ENCODE measurements around the gene PDZRN3. TPM values are rescaled to one million over a fixed set of nuclear protein-coding genes. Genes with fewer than 3 reads are reported as not detected.
A peak's percentile ranks its signal among the peaks of the same experiment; 100 is the strongest.

PDZRN3 gene
- total RNA-seq, 4 donors from 2014 or later: 13.3 to 81.7 (median 19.7) TPM

GRCh38 chr3:73384091-73384906, 240.4 kb downstream of the PDZRN3 start:
- no peaks in the 10 kb centered on the region for H3K27me3 ChIP-seq
- H3K4me1 ChIP-seq: no peaks in the 10 kb centered on the region
- no peak overlapping the region for H3K4me3 ChIP-seq
- H3K27ac ChIP-seq: no peak overlapping the region
- TF ChIP-seq POLR2A (IDR thresholded peaks at IDR 0.05) (no peak), CTCF (IDR thresholded peaks at IDR 0.05) (no peak)
- peaks cover 0 to 22% (median 0%) of the 10 kb centered on the region in 3 donors for H3K36me3 ChIP-seq
- no peak for DNase-seq
- H3K9me3 ChIP-seq: no peaks in the 10 kb centered on the region

- DNase-seq: no peak
- Histone ChIP-seq H3K27me3 (no peaks in the 10 kb centered on the region), H3K4me3 (no peak overlapping the region), H3K9me3 (no peaks in the 10 kb centered on the region), H3K36me3 (peaks cover 0 to 22% (median 0%) of the 10 kb centered on the region in 3 donors), H3K27ac (no peak overlapping the region), H3K4me1 (no peaks in the 10 kb centered on the region)
- TF ChIP-seq POLR2A (IDR thresholded peaks at IDR 0.05) (no peak), CTCF (IDR thresholded peaks at IDR 0.05) (no peak)
Measured at GRCh38 chr3:73383470-73384049, 241.2 kb downstream of the PDZRN3 start.

- Histone ChIP-seq H3K27me3 (no peaks in the 10 kb centered on the region), H3K36me3 (peaks cover 0 to 13% (median 0%) of the 10 kb centered on the region in 3 donors), H3K4me1 (no peaks in the 10 kb centered on the region), H3K27ac (no peak overlapping the region), H3K9me3 (no peaks in the 10 kb centered on the region), H3K4me3 (no peak overlapping the region)
- TF ChIP-seq POLR2A (IDR thresholded peaks at IDR 0.05) (no peak), CTCF (IDR thresholded peaks at IDR 0.05) (no peak)
- no peak for DNase-seq
Measured at GRCh38 chr3:73381551-73381950, 243.2 kb downstream of the PDZRN3 start.

GRCh38 chr3:73380735-73381532, 243.8 kb downstream of the PDZRN3 start:
- peaks cover 0 to 13% (median 0%) of the 10 kb centered on the region in 3 donors for H3K36me3 ChIP-seq
- no peak for DNase-seq

More at GRCh38 chr3:73380735-73381532, 243.8 kb downstream of the PDZRN3 start:
- Histone ChIP-seq H3K27ac (no peak overlapping the region), H3K4me3 (no peak overlapping the region), H3K4me1 (no peaks in the 10 kb centered on the region), H3K9me3 (no peaks in the 10 kb centered on the region), H3K27me3 (no peaks in the 10 kb centered on the region)
- TF ChIP-seq CTCF (IDR thresholded peaks at IDR 0.05) (peak in 1 of 6 experiments; percentile 2), POLR2A (IDR thresholded peaks at IDR 0.05) (no peak)

Measured in Peyer's patch (tissue), 4 donors.